Measurements from ENCODE around the gene CABYR.

Gene CABYR

DNA sequence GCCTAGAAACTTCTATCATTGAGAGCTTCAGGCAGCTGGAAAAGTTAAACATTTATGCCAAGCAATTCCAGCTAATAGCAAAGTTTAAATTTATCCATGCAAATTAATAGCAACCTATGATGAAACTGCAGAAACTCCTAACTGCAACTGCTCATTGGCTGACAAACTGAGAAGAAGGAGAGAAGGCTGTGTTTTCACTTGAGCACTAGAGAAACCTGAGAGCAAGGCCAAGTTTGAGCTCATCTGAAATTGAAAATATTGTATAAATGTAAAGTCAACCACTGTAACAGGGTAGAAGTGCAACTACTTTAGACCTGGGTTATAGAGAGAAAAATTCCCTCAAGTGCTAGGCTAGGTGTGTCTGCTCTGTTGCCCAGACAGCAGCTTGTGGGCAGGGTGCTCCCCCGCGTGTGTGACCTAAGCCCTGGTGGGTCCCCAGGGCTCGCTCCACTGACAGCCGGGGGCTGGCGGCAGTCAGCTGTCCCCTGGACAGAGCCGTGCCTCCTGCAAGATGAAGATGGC, 50.2 kb downstream of the CABYR start:
- no peak for FAIRE-seq
- DNase-seq (ENCODE audit: low spot score) = no peak

- FAIRE-seq = no peak
- DNase-seq (ENCODE audit: low spot score) = no peak
Observed at GRCh38 chr18:24189664-24190346, 50.9 kb downstream of the CABYR start.

GRCh38 chr18:24190590-24190989, 51.7 kb downstream of the CABYR start:
- FAIRE-seq = no peak
- DNase-seq (ENCODE audit: low spot score) = no peak

- FAIRE-seq (no peak), DNase-seq (ENCODE audit: low spot score) (no peak)
Observed at GRCh38 chr18:24195296-24196053, 56.6 kb downstream of the CABYR start.

GRCh38 chr18:24196764-24197163, 57.9 kb downstream of the CABYR start:
- FAIRE-seq = no peak
- DNase-seq (ENCODE audit: low spot score) = no peak

GRCh38 chr18:24197412-24197811, 58.5 kb downstream of the CABYR start:
- FAIRE-seq = no peak
- DNase-seq (ENCODE audit: low spot score) = no peak

GRCh38 chr18:24198461-24198860, 59.6 kb downstream of the CABYR start:
- FAIRE-seq (no peak), DNase-seq (ENCODE audit: low spot score) (no peak)

GRCh38 chr18:24199372-24199962, 60.6 kb downstream of the CABYR start:
- FAIRE-seq = no peak
- DNase-seq (ENCODE audit: low spot score) = no peak

- DNase-seq (ENCODE audit: low spot score) (no peak), FAIRE-seq (no peak)
Observed at GRCh38 chr18:24200494-24201290, 61.8 kb downstream of the CABYR start.

GRCh38 chr18:24201699-24202687, 63.1 kb downstream of the CABYR start:
- FAIRE-seq (no peak), DNase-seq (ENCODE audit: low spot score) (no peak)

GRCh38 chr18:24204904-24205303, 66.0 kb downstream of the CABYR start:
- DNase-seq (ENCODE audit: low spot score) (no peak), FAIRE-seq (no peak)

DNA sequence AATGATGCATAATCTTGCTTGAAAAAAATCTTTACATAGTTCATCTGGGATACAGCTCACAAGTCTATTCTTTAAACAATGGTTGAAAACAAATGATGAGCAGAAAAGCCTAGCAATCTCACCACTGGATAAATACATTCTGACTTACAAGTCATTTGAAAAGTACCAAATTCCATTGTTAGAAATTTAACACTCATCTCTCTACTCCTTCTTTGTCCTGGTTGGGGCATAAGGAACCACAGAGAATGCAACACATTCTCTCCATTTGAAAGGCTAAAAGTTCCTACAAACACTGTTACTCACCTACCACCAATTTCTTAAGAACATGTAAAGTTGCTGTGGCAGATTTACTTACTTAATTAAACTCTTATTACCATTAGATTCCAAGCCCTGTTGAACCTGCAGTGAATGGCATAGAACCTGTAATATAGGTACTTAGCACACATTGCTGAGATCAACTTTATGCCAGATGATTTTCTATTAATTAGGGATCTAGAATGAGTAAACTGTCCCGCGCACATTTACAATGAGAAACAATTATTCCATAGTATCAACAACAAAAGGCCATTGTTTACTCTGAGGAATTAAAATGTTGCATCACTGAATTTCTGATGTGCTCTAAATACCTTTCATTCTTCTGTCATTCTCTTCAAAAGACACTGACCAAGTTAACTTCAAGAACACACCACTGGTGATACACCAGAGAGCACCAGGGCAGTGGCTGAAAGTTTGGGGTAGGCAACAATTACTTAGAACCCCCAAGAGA, 69.6 kb downstream of the CABYR start:
- DNase-seq (ENCODE audit: low spot score) (no peak), FAIRE-seq (no peak)

- FAIRE-seq = no peak
Observed at GRCh38 chr18:24209558-24209957, 70.7 kb downstream of the CABYR start.

More at GRCh38 chr18:24209558-24209957, 70.7 kb downstream of the CABYR start:
- DNase-seq (ENCODE audit: low spot score) = no peak

Data from urothelium cell line (cell line).